OCI-LY1 (cell line): ENCODE data around the gene ST6GALNAC3.

Experiments used
- CTCF ChIP-seq: fragments of 200-600 bp; sonication (generic), shearing (Covaris generic); IDR thresholded peaks from 2 replicates; pipeline ENCODE4 v1.5.1; 2017; ENCODE audit warnings: mild to moderate bottlenecking, antibody characterized with exemption, low read length, moderate library complexity, mixed read lengths
- EZH2 ChIP-seq: fragments of 200-600 bp; sonication (generic), shearing (Covaris generic); IDR thresholded peaks from 2 replicates; pipeline ENCODE4 v1.8.0; 2017; ENCODE audit warnings: borderline replicate concordance, mixed run types, mild to moderate bottlenecking, antibody characterized with exemption, low read length, moderate library complexity, mixed read lengths

- TF ChIP-seq CTCF = no peak
- TF ChIP-seq EZH2 = no peak
Observed at GRCh38 chr1:76511558-76512179, 437.1 kb downstream of the ST6GALNAC3 start.
